Measurements from ENCODE around the gene SORT1. TPM values are rescaled to one million over a fixed set of nuclear protein-coding genes. Genes with fewer than 3 reads are reported as not detected.

SORT1 gene
- total and polyA plus RNA-seq, 10 donors = 2.0 to 63.9 (median 35.0) TPM

GRCh38 chr1:109277434-109278204 lies 120.1 kb downstream of the SORT1 start:
- Histone ChIP-seq H3K4me1 (peaks cover 0 to 60% (median 20%) of the 10 kb centered on the region in 6 donors), H3K27ac (peak overlapping the region in 1 of 8 donors; percentile 45), H3K27me3 (replicated peaks in 1 of 7) (peaks cover 0 to 15% (median 0%) of the 10 kb centered on the region in 7 donors), H3K9me3 (no peaks in the 10 kb centered on the region), H3K36me3 (peaks cover 0 to 10% (median 0%) of the 10 kb centered on the region in 6 donors), H3K4me3 (no peak overlapping the region)
- intact Hi-C loops (cut with DNase I; ENCODE audit: low total_unique reads) = loop anchor here (5.0 kb wide), 1 partner anchor 120 kb away; the partner anchor contains the start of gene SORT1
- TF ChIP-seq CTCF (IDR thresholded peaks at IDR 0.05 in 8 of 11, conservative IDR thresholded peaks at IDR 0.05 in 3 of 11) = peak; percentile 82 to 97 (median 92)
- peak; percentile 22 to 51 (median 35) for TF ChIP-seq POLR2AphosphoS5 (IDR thresholded peaks at IDR 0.05)
- TF ChIP-seq POLR2A (IDR thresholded peaks at IDR 0.05) = no peak
- DNase-seq = peak; percentile 91
- 65 to 73% (median 72%) methylated on average over 7 of the region's 7 CpGs for WGBS, 5 donors

- Histone ChIP-seq H3K27me3 (replicated peaks in 1 of 7) (peaks cover 0 to 15% (median 0%) of the 10 kb centered on the region in 7 donors), H3K36me3 (peaks cover 0 to 10% (median 0%) of the 10 kb centered on the region in 6 donors), H3K4me3 (no peak overlapping the region), H3K4me1 (peaks cover 0 to 42% (median 6%) of the 10 kb centered on the region in 6 donors), H3K9me3 (no peaks in the 10 kb centered on the region), H3K27ac (peak overlapping the region in 3 of 8 donors; percentile 31 to 34 (median 33))
- peak; percentile 72 for DNase-seq
- intact Hi-C loops (cut with DNase I; ENCODE audit: low total_unique reads) = loop anchor here (5.0 kb wide), 1 partner anchor 121 kb away; the partner anchor contains the start of gene SORT1
- WGBS, 5 donors = 65 to 81% (median 79%) methylated on average over 9 of the region's 9 CpGs
- TF ChIP-seq CTCF (IDR thresholded peaks at IDR 0.05 in 8 of 11, conservative IDR thresholded peaks at IDR 0.05 in 3 of 11) (peak in 1 of 11 experiments; percentile 8), POLR2A (IDR thresholded peaks at IDR 0.05) (no peak), POLR2AphosphoS5 (IDR thresholded peaks at IDR 0.05) (peak in 2 of 3 donors; percentile 19 to 39)
Observed at GRCh38 chr1:109275706-109276345, 121.9 kb downstream of the SORT1 start.

GRCh38 chr1:109274533-109275476 lies 122.9 kb downstream of the SORT1 start:
- peak; percentile 66 for DNase-seq
- H3K4me3 ChIP-seq = no peak overlapping the region
- no peak overlapping the region for H3K27ac ChIP-seq

More at GRCh38 chr1:109274533-109275476, 122.9 kb downstream of the SORT1 start:
- 63 to 81% (median 69%) methylated on average over 19 to 24 of the region's 24 CpGs for WGBS, 5 donors
- H3K4me1 ChIP-seq = peaks cover 0 to 34% (median 6%) of the 10 kb centered on the region in 6 donors
- no peak for TF ChIP-seq POLR2AphosphoS5 (IDR thresholded peaks at IDR 0.05)
- no peak for TF ChIP-seq CTCF (IDR thresholded peaks at IDR 0.05 in 8 of 11, conservative IDR thresholded peaks at IDR 0.05 in 3 of 11)
- TF ChIP-seq POLR2A (IDR thresholded peaks at IDR 0.05) = no peak
- intact Hi-C loops (cut with DNase I; ENCODE audit: low total_unique reads) = loop anchor here (5.0 kb wide), 1 partner anchor 122 kb away; the partner anchor contains the start of gene SORT1
- H3K9me3 ChIP-seq = no peaks in the 10 kb centered on the region
- H3K27me3 ChIP-seq (replicated peaks in 1 of 7) = peaks cover 0 to 15% (median 0%) of the 10 kb centered on the region in 7 donors
- H3K36me3 ChIP-seq = peaks cover 0 to 4% (median 0%) of the 10 kb centered on the region in 6 donors
